ENCODE results near the gene HS6ST1.
"Not testable (repeated sequence)": the region's sequence is repeated elsewhere in the genome, so short reads cannot be mapped to it uniquely, and the experiment has no call there.

HS6ST1 gene

DNA sequence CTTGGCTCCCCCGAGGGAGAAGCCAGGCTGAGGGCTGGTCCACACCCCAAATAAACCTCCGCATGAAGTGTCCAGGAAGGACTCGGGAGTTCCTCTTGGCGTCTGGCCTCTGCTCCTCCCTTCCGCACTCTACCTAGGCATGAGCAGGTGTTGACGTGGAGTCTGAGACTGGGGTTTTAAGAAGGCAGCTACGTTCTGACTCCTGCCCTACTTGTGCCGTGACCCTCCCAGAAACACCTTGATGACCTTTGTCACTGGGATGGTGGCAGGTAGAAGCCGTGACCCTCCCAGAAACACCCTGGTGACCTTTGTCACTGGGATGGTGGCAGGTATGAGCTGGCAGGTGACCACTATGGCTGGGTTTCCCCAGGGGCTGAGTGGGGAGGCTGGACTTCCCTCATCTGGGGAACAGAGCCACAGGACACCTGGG is 54.8 kb downstream of the HS6ST1 start:
- DNase-seq: no peak

DNA sequence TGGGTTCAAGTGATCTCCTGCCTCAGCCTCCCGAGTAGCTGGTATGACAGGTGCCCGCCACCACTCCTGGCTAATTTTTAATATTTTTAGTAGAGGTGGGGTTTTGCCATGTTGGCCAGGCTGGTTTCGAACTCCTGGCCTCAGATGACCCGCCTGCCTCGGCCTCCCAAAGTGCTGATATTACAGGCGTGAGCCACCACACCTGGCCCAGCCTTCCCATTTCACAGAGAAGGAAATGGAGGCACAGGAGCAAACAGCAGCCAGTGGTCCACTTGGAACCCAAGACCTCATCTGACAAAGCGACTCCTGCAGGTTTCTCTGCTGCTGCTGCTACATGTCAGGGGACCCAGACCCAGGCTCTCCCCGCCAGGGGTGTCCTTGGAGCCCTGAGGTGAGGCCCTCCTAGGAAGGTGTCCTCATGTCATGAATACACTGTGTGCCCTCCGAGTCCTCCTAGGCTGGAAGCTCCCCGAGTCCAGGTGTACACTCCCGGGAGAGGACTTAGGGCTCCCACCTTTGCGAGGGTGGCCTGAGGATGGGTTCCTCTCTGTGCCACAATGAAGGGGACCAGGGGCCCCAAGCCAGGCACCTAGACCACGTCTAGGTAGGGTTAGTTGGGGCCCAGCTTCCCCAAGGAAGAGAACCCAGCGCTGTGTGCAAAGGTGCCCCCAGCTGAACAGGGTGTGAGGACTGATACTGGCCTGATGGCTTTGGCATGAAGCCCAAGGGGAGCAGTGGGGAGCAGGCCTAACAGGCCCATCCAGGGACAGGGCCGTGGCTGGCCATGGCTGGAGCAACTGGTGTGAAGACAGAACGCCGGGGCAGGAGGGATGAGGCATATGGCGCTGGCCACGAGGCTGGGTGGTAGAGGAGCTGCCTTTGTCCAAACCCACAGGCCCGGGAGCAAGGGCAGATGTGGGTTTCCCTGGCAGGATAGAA is 56.1 kb downstream of the HS6ST1 start:
- no peak for DNase-seq

DNA sequence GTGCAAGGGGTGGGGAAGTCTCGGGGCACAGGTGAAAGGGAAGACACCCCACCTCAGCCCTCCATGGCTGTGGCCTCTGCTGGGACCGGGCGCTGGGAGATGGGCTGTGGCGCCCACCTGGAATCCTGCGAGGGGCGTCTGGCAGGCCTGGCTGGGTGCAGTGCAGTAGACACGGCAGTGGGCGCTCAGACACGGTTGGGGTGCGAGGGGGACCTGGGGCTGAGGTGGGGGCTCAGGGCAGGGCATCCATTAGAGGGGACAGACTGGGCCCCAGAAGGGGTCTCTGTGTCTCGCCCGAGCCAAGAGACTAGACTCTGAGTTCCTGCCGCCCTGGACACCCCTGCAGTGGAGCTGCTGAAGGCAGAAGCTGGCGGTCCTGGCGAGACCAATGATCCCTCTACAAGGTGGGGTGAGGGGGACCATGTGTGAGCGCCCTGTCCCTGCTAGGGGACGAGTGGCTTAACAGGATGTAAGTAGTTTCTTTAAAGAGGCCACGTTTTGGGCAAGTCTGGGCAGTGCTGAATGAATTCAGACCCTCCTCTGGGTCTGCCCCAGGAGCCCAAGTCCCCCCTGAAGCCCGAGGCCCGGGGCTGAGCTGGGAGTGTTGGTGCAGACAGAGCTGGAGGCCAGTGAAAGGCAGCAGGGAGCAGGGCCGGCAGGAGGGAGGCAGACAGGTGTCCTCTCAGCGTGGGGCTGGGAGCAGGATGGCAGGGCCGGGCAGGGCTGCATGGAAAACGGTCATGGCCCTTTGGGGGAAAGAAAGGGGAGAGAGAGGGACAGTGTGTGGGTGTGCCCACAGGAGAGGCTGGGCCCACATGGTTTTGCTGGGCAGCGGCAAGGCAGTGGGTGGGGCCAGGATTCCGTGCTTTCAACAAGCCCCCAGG is 57.2 kb downstream of the HS6ST1 start:
- no peak for DNase-seq

DNA sequence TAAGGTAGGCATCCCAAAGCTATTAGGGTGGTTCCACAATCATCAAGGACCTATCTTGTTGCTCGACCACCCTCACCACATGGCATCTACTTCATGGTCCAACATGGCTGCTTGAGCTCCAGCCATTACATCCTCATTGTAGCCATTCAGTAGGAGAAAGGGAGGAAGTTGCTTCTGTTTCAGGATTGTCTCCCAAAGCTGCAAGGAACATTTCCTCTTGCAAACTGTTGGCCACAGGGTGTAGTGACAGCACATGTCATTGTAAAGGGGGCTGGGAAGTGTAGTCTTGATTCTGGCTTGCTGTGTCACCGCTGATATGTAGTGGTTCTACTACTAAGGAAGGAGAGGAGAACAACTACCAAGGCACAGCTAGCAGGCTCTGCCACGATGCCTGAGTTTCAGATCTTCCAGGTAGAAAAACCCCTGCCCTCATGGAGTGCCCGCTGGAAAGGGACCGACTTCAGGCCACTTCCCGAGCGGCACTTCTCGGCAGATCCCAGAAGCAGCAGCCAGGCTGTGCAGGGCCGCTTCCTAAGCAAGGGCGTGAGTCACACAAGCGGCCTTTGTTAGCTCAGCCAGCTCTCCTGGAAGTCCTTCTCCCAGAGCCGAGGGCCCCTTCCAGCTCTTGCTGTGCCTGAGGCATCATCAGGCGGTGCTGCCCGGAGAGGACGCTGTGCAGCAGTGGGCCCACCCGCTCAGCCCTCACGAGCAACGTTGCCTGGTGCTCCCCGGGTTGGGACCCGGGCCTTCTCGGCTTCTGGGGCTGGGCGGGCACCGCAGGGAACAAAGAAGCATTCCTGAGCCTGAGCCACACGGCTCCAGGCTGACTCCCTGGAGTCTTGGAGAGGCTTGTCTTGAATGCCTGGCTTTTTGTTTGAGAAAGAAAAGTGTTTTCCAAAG is 58.2 kb downstream of the HS6ST1 start:
- DNase-seq: no peak

DNA sequence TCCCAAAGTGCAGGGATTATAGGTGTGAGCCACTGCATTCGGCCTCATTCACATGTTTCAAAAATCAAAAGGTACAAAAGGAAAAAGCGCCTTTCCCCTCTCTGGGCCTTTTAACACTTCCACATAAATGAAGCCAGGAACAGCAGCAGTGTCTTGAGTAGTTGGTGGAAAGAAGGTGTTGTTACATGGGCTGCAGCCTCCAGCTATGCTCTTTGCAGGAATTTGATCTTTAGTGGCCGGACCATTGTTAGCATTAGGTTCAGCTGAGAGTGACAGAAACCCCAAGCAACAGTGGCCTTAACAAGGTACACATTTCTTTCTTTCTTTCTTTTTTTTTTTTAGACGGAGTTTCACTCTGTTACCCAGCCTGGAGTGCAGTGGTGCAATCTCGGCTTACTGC is 59.1 kb downstream of the HS6ST1 start:
- no peak for DNase-seq

DNA sequence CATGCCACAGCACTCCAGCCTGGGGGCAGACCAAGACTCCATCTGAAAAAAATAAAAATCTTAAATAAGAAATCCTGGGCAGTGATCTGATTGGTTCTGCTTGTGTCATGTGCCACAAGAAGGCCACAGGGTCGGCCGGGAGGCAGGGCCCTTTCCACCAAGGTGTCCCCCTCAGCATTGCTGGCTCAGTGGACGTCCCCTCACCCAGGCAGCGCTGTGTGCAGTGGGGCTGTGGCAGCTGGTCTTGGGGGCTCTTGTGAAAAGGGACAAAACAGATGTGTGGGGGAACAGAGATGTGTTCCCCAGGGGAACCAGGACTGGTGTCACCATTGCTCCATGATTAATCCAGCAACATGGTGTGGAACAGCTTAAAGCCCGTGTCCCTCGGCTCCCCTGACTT is 60.5 kb downstream of the HS6ST1 start:
- DNase-seq: no peak

DNA sequence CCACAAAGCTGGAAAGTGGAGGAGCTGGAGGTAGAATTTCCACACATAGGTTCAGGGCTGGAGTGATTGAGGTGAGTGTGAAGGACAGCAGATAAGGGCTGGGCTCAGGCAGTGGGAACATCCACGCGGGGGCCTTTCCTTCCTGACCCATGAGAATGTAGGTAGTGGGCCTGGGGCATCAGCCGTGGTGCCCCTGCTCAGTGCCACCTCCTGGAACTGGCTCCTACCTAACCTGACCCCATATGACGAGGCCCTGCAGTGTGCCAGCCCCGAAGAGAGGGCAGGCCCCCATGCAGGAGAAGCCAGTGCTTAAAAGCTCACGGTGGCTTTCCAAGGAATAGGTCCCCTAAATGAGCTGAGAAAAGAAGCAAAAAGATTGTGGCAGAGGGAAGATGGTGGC is 66.2 kb downstream of the HS6ST1 start:
- no peak for DNase-seq

DNA sequence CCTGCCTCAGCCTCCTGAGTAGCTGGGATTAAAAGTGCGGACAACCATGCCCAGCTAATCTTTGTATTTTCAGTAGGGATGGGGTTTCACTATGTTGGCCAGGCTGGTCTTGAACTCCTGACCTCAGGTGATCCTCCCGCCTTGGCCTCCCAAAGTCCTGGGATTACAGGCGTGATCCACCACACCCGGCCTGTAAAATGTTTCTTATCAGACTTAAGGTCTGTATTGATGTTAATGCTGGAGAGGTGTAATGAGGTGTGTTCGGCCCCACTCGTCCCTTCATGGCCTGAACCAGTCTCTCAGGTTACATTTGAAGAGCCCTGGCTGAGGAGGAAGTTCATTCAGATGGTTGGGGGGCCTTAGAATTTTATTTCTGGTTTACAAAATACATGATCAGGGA is 66.6 kb downstream of the HS6ST1 start:
- not testable (repeated sequence) for DNase-seq

DNA sequence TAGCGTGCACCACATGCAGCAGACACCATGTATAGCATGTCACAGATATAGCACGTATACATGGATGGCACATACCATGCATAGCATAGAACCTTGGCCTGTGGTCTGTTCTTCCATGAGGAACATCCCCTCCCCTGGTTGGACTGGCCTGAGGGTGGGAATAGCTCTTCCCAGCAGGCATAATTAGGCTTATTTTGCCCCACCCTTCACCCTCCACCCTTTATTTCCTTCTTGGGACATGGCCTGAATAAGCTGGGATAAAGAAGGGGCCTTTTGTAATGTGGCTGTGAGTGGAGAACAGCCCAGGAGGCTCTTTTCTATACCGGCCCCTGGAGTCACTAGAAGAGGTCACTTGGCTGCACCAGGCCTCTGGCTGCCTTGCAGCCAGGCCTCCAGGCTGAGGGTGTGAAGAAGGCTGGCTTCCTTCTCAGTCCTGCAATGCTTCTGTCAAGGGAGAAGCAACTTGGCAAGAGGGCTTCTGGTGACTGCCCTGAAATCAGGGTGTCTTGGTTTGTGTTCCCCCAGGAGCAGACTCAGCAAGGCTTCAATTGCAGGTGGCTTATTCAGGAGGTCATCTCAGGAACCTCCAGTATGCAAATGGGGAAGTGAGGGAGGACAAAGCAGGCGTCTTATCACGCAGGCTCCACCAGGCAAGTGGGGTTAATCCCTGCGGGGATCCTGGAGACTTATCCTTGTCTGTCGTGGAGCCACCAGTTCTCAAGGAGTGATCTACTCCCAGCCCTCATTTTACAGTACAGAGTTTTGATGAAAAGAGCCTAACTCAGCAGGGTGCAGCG is 68.2 kb downstream of the HS6ST1 start:
- DNase-seq: no peak

DNA sequence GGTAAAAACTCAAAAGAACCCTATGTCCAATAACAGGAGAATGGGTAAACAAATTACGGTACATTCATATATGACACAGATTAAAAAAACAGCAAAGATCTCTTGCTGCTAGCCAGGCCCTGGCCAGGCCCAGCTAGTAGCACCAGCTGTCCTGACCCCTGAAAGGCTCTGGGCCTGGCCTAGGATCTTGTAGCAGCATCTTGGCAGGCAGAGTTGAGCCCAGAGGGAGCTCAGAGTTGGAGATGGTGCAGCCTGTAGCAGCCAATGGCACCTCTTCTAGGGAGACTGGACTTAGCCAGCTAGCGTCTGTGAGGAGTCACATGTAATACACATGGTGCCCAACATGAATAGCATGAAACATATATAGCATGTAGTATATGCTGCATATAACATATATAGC is 69.1 kb downstream of the HS6ST1 start:
- no peak for DNase-seq

DNA sequence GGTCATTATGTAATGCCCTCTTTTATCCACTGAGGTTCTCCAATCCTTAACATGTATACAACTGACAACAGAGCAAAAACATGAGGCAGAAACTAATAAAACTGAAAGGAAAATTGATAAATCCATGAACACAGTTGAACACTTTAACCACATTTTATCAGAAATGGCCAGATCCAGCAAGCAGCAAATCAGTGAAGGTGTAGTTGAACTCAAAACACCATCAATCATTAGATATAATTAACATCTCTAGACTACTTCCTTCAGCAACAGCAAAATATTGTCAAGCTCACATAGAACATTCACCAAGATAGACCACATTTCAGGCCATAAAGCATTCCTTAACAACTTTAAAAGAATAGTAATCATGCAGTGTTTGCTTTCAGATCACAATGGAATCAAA is 72.9 kb downstream of the HS6ST1 start:
- DNase-seq: no peak

DNA sequence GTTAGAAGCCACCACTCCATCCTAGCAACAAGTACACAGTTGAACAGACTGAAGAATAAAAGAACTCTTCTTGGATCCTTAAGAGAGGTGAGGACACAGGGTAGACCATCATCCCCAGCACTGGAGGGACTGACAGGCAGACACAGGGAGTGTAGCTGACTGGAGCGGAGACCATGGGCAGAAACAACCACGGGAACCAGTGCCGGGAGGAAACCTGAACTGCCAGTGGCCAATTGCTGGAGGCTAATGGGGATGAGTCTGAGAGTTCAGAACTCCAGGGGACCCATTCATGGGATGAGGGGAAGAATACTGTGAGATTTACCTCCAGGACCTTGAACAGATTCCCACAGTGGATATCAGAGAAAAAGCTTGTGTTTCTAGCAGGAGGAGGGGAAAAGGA is 76.8 kb downstream of the HS6ST1 start:
- DNase-seq: no peak

DNA sequence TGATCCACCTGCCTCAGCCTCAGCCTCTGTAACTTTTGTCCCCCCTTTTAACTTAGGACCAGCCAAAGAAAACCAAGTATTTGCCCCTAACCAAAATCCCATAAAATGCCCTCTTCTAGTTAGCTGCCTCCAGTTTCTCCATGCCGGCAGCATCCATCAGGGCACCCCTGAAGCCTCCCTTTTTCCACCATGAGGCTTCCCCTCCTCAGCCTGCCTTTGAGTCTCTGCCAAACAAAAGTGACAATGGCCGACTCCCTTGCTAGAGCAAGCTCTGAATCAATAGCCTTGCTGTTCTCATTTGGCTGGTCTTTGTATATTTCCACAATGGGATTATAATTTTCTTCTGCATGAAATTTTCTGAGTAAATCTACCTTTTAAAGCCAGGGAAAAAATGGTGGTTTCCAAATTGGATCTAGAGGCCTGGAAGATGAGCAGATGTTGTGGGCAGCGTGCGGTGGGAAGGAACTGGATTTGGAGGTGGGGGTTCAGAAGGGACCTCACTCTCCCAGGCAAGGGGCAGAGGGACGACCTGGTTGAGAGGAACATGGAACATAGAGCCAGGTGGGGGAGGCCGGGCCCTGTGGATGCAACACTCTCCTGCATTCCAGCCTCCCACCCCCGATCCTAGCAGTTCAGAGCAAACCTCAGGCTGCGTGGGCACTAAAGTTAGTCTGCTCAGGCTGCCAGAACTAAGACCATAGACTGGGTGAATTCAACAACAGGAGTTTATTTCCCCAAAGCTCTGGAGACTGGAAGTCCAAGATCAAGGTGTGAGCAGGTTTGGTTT is 80.6 kb downstream of the HS6ST1 start:
- no peak for DNase-seq

DNA sequence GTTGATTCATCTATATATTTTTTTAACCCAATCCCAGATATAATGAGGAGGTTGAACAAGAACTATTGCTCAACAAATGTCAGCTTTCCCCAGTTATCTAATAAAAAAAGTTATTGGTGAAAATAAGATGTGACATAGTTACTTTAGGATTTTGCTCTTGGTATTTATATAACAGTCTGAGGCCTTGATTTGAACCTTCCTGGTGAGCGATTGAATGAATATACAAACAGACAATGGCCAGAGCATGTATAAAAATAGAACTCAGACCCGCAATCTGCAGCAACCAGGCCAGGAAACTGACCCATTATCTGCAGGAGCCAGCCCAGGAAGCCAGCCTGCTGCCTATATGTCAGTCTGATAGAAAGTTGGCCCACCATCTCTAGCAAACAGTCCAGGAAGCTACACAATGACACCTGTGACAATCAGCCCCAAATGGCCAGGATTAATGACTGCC is 81.6 kb downstream of the HS6ST1 start:
- no peak for DNase-seq

DNA sequence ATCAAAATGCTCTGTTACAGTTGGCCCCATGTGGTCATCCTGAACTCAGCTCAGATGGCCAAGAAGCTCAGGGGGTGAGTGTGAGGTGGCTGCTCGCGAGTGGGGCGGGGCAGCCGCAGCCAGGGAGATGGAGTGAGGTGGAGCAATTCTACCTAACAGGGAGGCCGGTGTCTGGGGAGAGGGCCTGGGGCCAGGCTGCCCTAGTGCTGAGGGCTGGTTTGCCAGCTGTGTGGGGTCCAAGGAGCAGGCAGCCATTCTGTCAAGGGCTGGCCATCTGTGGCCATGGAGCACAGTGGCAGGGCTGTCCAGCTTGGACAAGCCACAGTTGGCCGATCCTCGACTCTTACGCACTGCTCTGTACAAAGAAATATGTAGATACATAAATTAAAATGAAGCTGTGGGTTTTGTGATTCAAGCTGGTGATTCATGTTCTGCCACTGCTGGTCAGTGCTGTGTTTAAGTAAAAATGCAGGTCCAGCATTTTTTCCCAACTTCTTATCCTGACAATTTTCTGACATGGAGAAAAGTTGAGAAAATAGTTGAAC is 82.1 kb downstream of the HS6ST1 start:
- no peak for DNase-seq

DNA sequence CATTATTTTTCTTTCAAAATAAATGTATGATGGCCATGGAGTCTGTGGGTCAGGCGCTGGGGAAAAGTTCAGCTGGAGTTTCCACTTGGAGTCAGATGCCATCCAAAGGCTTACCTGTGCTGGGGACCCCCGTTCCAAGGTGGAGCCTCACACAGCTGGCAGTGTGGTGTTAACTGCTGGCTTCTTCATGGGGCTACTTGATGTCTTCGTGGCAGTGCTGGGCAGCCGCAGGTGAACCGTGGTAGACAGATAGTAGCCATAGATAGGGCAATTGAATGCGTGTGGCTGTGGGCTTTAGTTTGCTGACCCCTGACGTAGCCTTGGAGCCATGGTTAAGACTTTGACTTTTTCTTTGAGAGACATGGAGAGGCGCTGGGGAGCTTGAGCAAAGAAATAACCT is 83.1 kb downstream of the HS6ST1 start:
- DNase-seq: no peak

DNA sequence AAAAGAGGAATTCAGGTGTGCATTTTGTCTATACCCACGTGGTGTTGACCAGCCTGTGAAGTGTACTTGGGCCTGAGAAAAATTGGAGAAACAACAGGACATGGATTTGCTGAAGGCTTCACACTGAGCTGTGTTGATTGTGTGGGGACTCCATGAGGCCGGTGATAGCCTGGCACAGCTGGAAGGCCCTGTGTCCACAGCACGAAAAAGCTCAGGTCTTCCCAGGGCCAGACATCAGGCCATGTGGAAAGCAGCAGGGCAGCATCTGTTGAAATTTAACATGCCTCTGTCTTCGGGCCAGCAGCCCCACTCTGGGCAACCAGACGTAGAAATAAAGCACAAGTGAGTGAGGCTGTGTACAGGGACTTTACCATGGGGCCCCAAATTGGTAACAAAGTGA is 84.1 kb downstream of the HS6ST1 start:
- no peak for DNase-seq

DNA sequence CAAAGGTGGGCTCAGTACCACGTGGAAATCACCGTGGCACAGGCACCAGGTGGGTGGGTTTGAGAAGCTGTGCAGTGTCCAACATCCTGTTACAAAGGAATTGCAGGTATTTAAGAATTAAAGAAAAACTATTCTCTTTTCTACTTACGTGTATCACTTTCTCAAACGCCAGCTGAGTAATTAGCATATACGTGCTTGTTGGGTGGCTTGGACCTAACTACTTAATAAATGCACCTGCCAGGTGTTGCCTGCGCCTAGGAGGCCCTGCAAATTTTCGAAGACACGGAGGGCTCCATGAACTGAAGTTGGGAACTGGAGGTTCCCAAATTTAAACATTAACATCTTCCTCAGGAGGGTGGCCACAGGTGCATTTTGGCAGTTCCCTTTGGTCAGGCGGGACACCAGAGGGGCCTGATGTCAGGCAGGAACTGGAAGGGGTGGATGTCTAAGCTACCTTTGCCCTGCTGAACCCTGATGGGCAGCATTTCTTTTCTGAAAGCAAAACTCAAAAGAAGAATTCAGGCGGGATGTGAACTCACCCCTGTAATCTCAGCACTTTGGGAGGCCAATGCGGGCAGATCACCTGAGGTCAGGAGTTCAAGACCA is 84.8 kb downstream of the HS6ST1 start:
- DNase-seq: no peak

DNA sequence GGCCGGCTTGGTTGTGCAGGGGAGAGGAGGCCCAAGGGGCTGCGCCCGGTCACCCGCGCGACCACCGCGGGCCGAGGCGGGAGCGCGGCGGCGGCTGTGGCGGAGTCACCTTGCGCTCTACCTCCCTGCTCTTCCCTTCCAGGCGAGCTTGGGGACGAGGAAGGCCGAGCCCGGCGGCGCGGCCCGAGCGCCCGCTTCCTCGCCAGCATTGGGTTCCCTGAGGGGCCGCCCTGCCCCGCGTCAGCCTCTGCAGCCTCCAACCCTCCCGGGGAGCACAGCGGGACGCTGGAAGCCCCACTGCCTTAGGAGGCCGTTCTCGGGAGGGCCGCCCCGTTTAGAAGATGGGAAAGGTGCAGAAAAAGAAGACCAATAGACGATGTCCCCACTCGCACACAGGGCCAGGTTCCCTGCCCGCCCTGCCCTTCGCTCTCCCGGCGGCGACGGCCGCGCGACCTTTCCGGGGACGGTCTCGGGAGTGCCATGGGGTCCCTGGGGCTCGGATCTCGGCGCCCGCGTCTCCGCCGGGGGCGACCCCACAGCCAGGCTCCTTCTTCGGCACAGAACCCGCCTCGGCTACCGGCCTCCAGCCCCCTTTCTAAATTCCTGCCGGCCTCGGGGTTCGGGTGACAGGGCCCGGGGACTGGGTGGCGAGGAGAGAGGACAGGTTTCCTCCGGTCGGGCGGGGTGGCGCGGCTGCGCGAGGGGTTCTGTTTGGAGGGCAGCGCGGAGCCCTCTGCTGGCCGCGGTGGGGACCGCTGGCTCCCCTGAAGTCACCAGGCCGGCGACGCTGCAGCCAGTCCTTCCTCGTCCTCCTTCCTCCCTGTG is 85.5 kb downstream of the HS6ST1 start:
- peak; percentile 86 for DNase-seq
